ENCODE results near the gene AOPEP.

DNA sequence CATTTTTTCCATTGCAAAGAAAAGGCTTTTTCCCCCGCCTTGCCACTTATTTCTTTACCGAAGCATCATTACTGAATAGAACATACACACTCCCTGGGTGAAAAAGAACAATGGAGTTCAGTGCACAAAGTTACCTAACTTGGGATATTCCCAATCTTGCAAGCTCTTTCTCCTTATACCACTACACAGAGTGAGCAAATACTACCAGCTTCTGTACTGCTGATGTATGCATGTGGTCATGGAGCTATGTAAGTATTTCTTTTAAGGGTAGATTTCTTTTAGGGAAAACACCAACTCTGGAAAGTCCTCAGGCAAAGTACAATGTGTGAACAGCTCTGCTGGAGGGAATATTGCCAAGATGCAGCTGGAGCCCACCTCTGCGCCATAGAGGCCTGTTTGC lies 81.1 kb downstream of the AOPEP start:
- TF ChIP-seq POLR2AphosphoS5 (IDR thresholded peaks at IDR 0.05; ENCODE audit: low read depth, low read length) (no peak), POLR2A (IDR thresholded peaks at IDR 0.05; ENCODE audit: low read depth, low read length) (no peak), PAX5 (IDR thresholded peaks at IDR 0.05; ENCODE audit: insufficient read depth, low read length, severe bottlenecking) (no peak), TAF1 (IDR thresholded peaks at IDR 0.05; ENCODE audit: low read depth, low read length) (no peak), POU2F2 (IDR thresholded peaks at IDR 0.05; ENCODE audit: low read depth, low read length) (no peak), SPI1 (IDR thresholded peaks at IDR 0.05; ENCODE audit: low read depth, low read length) (no peak)

Data from GM12891 (cell line).